Keratinocyte (primary cell): ENCODE measurements around the gene TESK1.

ENCODE experiments used
- CTCF ChIP-seq, 3 experiments: IDR thresholded peaks in 1 of 3; conservative IDR thresholded peaks in 1 of 3; optimal IDR thresholded peaks in 1 of 3; 2 replicates in 2 of 3; 3 replicates in 1 of 3; pipeline versions ENCODE3 to v1.5.1; 2011; ENCODE audit warnings: low read length in 3 of 3, mild to moderate bottlenecking in 3 of 3, moderate library complexity in 2 of 3, control low read depth in 1 of 3, inconsistent platforms in 1 of 3; ENCODE audit not compliant: insufficient read depth in 2 of 3; ENCODE audit errors: extremely low read depth in 1 of 3
- EZH2 ChIP-seq: IDR thresholded peaks from one replicate; pipeline ENCODE4 v1.6.1; 2012; ENCODE audit warnings: inconsistent platforms, mild to moderate bottlenecking, low read length, moderate library complexity

- TF ChIP-seq CTCF (optimal IDR thresholded peaks at IDR 0.05 in 1 of 3, IDR thresholded peaks at IDR 0.05 in 1 of 3, conservative IDR thresholded peaks at IDR 0.05 in 1 of 3; ENCODE audit: extremely low read depth in 1 of 3, insufficient read depth in 2 of 3, low read length in 3 of 3) (no peak), EZH2 (no peak)
Observed at GRCh38 chr9:35627575-35627974, 22.5 kb downstream of the TESK1 start.
